WTC11 (cell line): ENCODE results near the gene UBASH3A. TPM values are rescaled to one million over a fixed set of nuclear protein-coding genes. Genes with fewer than 3 reads are reported as not detected.

Experiments
- ATAC-seq: fragments of 200-7000 bp; cut with Tn5 transposase; 2 replicates; pipeline ENCODE4 v1.10.0; 2021; ENCODE audit warnings: mild to moderate bottlenecking, moderate library complexity
- CTCF ChIA-PET: fragments of 300-600 bp; sonication (Branson Sonifier 250); formaldehyde crosslinking; loops from one replicate; lab custom pipeline; 2021; ENCODE audit warnings: antibody characterized with exemption; lab: Charles Lee
- POLR2A ChIA-PET: fragments of 350-600 bp; sonication (Branson Sonifier 250); formaldehyde crosslinking; loops from one replicate; lab custom pipeline; 2021; ENCODE audit warnings: antibody characterized with exemption; lab: Charles Lee
- DNase-seq: peaks from one replicate; pipeline ENCODE4 v3.0.0; 2021; ENCODE audit warnings: low spot score
- H3K27ac Mint-ChIP-seq: 2 replicates; pipeline ENCODE4 v1.8.0; 2021; ENCODE audit warnings: mixed read lengths
- H3K27me3 Mint-ChIP-seq: 2 replicates; pipeline ENCODE4 v1.8.0; 2021; ENCODE audit warnings: low read depth, mild to moderate bottlenecking, moderate library complexity, mixed read lengths
- H3K36me3 Mint-ChIP-seq: 2 replicates; pipeline ENCODE4 v1.8.0; 2021; ENCODE audit warnings: mixed read lengths
- H3K4me1 Mint-ChIP-seq: 2 replicates; pipeline ENCODE4 v1.8.0; 2022; ENCODE audit warnings: mixed read lengths
- H3K4me3 Mint-ChIP-seq: 2 replicates; pipeline ENCODE4 v1.8.0; 2021; ENCODE audit warnings: mild to moderate bottlenecking, moderate library complexity, mixed read lengths
- H3K9me3 Mint-ChIP-seq: 2 replicates; pipeline ENCODE4 v1.8.0; 2021; ENCODE audit warnings: mixed read lengths
- ATF2 ChIP-seq: sonication (generic); formaldehyde crosslinking; IDR thresholded peaks from 2 replicates; pipeline ENCODE4 v1.8.1; 2022; ENCODE audit warnings: low read depth, missing genetic modification reagents, borderline replicate concordance
- CREM ChIP-seq: sonication (generic); formaldehyde crosslinking; IDR thresholded peaks from 2 replicates; pipeline ENCODE4 v1.8.1; 2022; ENCODE audit warnings: mild to moderate bottlenecking, missing genetic modification reagents, moderate library complexity
- EMX1 ChIP-seq: fragments of 250-450 bp; sonication (Bioruptor Pico); IDR thresholded peaks from 2 replicates; pipeline ENCODE4 v1.8.0; 2021; ENCODE audit warnings: mild to moderate bottlenecking
- FOXJ3 ChIP-seq: sonication (generic); formaldehyde crosslinking; IDR thresholded peaks from 2 replicates; pipeline ENCODE4 v1.9.0; 2021; ENCODE audit warnings: missing genetic modification reagents, mild to moderate bottlenecking, borderline replicate concordance
- FOXP4 ChIP-seq: sonication (generic); formaldehyde crosslinking; IDR thresholded peaks from 2 replicates; pipeline ENCODE4 v1.8.0; 2022; ENCODE audit warnings: mild to moderate bottlenecking, missing genetic modification reagents
- GABPB1 ChIP-seq: sonication (generic); formaldehyde crosslinking; IDR thresholded peaks from 2 replicates; pipeline ENCODE4 v1.8.1; 2023; ENCODE audit warnings: mild to moderate bottlenecking, missing genetic modification reagents
- GTF2I ChIP-seq: fragments of 250-450 bp; sonication (Bioruptor Pico); conservative IDR thresholded peaks from 2 replicates; pipeline ENCODE4 v1.4.0; 2021; ENCODE audit warnings: mild to moderate bottlenecking
- JAZF1 ChIP-seq: fragments of 250-450 bp; sonication (Bioruptor Pico); IDR thresholded peaks from 2 replicates; pipeline ENCODE4 v1.9.0; 2021; ENCODE audit warnings: moderate library complexity, mild to moderate bottlenecking, inconsistent platforms
- NFYB ChIP-seq: sonication (generic); formaldehyde crosslinking; conservative IDR thresholded peaks from 2 replicates; pipeline ENCODE4 v1.8.0; 2022; ENCODE audit warnings: low read depth, missing genetic modification reagents
- PRRX2 ChIP-seq: fragments of 250-450 bp; sonication (Bioruptor Pico); IDR thresholded peaks from 2 replicates; pipeline ENCODE4 v1.8.0; 2021; ENCODE audit warnings: mild to moderate bottlenecking
- SP1 ChIP-seq: sonication (generic); formaldehyde crosslinking; conservative IDR thresholded peaks from 2 replicates; pipeline ENCODE4 v1.8.1; 2022; ENCODE audit warnings: missing genetic modification reagents
- TEAD1 ChIP-seq: sonication (generic); formaldehyde crosslinking; IDR thresholded peaks from 2 replicates; pipeline ENCODE4 v1.8.0; 2022; ENCODE audit warnings: mild to moderate bottlenecking, missing genetic modification reagents
- TEAD4 ChIP-seq: sonication (generic); formaldehyde crosslinking; IDR thresholded peaks from 2 replicates; pipeline ENCODE4 v1.8.0; 2022; ENCODE audit warnings: mild to moderate bottlenecking, missing genetic modification reagents
- ZNF232 ChIP-seq: sonication (generic); formaldehyde crosslinking; IDR thresholded peaks from 2 replicates; pipeline ENCODE4 v1.8.0; 2022; ENCODE audit warnings: mild to moderate bottlenecking, missing genetic modification reagents
- ZNF263 ChIP-seq: sonication (generic); formaldehyde crosslinking; IDR thresholded peaks from 2 replicates; pipeline ENCODE4 v1.8.1; 2022; ENCODE audit warnings: low read depth, mild to moderate bottlenecking, moderate library complexity, missing genetic modification reagents
- ZNF671 ChIP-seq: fragments of 250-450 bp; sonication (Bioruptor Pico); IDR thresholded peaks from 2 replicates; pipeline ENCODE4 v1.8.0; 2021; ENCODE audit warnings: mild to moderate bottlenecking
- total RNA-seq: library from RNA; stranded (reverse); gene quantifications from 3 replicates; pipeline ENCODE4 v1.2.3, GENCODE V29; 2021
- TF ChIP-seq, protein P1 (sequence below): sonication (generic); formaldehyde crosslinking; IDR thresholded peaks from 2 replicates; pipeline ENCODE4 v1.8.1; 2022; ENCODE audit warnings: low read depth, mild to moderate bottlenecking, moderate library complexity, missing genetic modification reagents, borderline replicate concordance
- TF ChIP-seq, protein P2 (sequence below): sonication (generic); formaldehyde crosslinking; IDR thresholded peaks from 2 replicates; pipeline ENCODE4 v1.8.1; 2023; ENCODE audit warnings: mild to moderate bottlenecking, moderate library complexity, missing genetic modification reagents

UBASH3A gene
- total RNA-seq, 1 experiment from 2014 or later, result not detected

GRCh38 chr21:42385619-42386018 lies 18.1 kb upstream of the UBASH3A start (continued):
- TF ChIP-seq, protein P1, sequence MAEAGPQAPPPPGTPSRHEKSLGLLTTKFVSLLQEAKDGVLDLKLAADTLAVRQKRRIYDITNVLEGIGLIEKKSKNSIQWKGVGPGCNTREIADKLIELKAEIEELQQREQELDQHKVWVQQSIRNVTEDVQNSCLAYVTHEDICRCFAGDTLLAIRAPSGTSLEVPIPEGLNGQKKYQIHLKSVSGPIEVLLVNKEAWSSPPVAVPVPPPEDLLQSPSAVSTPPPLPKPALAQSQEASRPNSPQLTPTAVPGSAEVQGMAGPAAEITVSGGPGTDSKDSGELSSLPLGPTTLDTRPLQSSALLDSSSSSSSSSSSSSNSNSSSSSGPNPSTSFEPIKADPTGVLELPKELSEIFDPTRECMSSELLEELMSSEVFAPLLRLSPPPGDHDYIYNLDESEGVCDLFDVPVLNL (CRISPR knock-in tag), result no peak
- TF ChIP-seq EMX1 (CRISPR knock-in tag) (no peak), TEAD1 (CRISPR knock-in tag) (no peak), SP1 (no peak), ZNF263 (CRISPR knock-in tag) (no peak), FOXJ3 (CRISPR knock-in tag) (no peak), GABPB1 (CRISPR knock-in tag) (no peak), NFYB (CRISPR knock-in tag) (no peak), ZNF232 (CRISPR knock-in tag) (no peak), PRRX2 (CRISPR knock-in tag) (no peak)
- TF ChIP-seq, protein P2, sequence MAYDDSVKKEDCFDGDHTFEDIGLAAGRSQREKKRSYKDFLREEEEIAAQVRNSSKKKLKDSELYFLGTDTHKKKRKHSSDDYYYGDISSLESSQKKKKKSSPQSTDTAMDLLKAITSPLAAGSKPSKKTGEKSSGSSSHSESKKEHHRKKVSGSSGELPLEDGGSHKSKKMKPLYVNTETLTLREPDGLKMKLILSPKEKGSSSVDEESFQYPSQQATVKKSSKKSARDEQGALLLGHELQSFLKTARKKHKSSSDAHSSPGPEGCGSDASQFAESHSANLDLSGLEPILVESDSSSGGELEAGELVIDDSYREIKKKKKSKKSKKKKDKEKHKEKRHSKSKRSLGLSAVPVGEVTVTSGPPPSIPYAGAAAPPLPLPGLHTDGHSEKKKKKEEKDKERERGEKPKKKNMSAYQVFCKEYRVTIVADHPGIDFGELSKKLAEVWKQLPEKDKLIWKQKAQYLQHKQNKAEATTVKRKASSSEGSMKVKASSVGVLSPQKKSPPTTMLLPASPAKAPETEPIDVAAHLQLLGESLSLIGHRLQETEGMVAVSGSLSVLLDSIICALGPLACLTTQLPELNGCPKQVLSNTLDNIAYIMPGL (CRISPR knock-in tag), result no peak
- TF ChIP-seq, all 79 proteins: peak for 0

GRCh38 chr21:42386034-42386591 lies 17.6 kb upstream of the UBASH3A start:
- peaks cover 18% of the 10 kb centered on the region for H3K9me3 Mint-ChIP-seq
- POLR2A ChIA-PET, result no interaction called here
- ATAC-seq (no peak), DNase-seq (no peak)
- CTCF ChIA-PET, result no interaction called here
- peaks cover 5% of the 10 kb centered on the region; the same call in 1 of the 2 replicates for H3K36me3 Mint-ChIP-seq
- H3K4me3 Mint-ChIP-seq, result no peak overlapping the region
- no peak overlapping the region for H3K27ac Mint-ChIP-seq
- H3K27me3 Mint-ChIP-seq, result peaks cover 3% of the 10 kb centered on the region
- H3K4me1 Mint-ChIP-seq, result peaks cover 31% of the 10 kb centered on the region
- TF ChIP-seq CREM (CRISPR knock-in tag), result no peak
- TF ChIP-seq TEAD4 (CRISPR knock-in tag), result no peak
- TF ChIP-seq GTF2I (CRISPR knock-in tag), result no peak
- no peak for TF ChIP-seq SP1
- peak; percentile 93 for TF ChIP-seq GABPB1 (CRISPR knock-in tag)

- H3K4me1 Mint-ChIP-seq, result peaks cover 31% of the 10 kb centered on the region
- TF ChIP-seq ATF2 (CRISPR knock-in tag) (no peak), TEAD1 (CRISPR knock-in tag) (no peak), JAZF1 (no peak)
- TF ChIP-seq, all 79 proteins: peak for 0
- Mint-ChIP-seq H3K9me3 (peaks cover 10% of the 10 kb centered on the region), H3K27me3 (peaks cover 8% of the 10 kb centered on the region; the same call in 1 of the 2 replicates), H3K4me3 (no peak overlapping the region), H3K36me3 (no peaks in the 10 kb centered on the region; the same call in 1 of the 2 replicates), H3K27ac (no peak overlapping the region)
- POLR2A ChIA-PET, result interaction anchor here (0.6 kb wide), 2 partner anchors 10 to 18 kb away, joined by 3 to 5 read pairs; no protein-coding TSS in a partner anchor
- CTCF ChIA-PET, result interaction anchor here (0.6 to 2.9 kb wide), 4 partner anchors 24 to 641 kb away, joined by 3 to 20 read pairs (median 4); no protein-coding TSS in a partner anchor
- ATAC-seq (no peak), DNase-seq (no peak)
These were observed 16.5 kb upstream of the UBASH3A start for GRCh38 chr21:42387164-42387563.

DNA sequence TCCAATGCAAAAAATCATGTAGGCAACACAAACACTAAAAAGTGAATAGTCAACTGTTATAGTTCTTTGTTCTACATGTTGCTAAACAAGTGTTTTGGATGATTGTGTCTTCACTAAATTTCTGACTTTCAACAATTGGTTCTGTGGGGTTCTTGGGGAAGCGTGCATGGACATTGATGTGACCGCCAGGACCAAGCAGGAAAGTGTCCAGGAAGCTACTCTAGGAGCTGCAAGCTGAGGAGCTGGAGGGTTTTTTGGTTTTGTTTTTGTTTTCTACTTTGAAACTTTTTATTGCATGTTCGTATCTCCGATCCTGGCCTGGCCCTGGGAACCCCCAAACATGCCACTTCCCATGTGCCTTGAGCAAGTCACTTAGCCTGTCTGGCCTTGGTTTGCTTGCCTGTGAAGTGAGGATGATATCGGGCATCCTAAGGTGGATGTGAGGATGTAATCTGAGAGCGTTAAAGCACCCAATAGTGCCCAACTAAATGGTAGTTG lies 15.8 kb upstream of the UBASH3A start:
- no peak for ATAC-seq
- Mint-ChIP-seq H3K27ac (no peak overlapping the region), H3K4me1 (peaks cover 31% of the 10 kb centered on the region), H3K9me3 (0 out of 2 replicates have a peak, but pooled peaks cover 5% of the 10 kb centered on the region), H3K36me3 (no peaks in the 10 kb centered on the region; the same call in 1 of the 2 replicates), H3K4me3 (no peak overlapping the region), H3K27me3 (peaks cover 8% of the 10 kb centered on the region; the same call in 1 of the 2 replicates)
- ChIA-PET CTCF (interaction anchor here (0.6 to 2.9 kb wide), 5 partner anchors 23 to 642 kb away, joined by 3 to 20 read pairs (median 4); no protein-coding TSS in a partner anchor), POLR2A (interaction anchor here (0.6 kb wide), 2 partner anchors 10 to 18 kb away, joined by 3 to 5 read pairs; no protein-coding TSS in a partner anchor)
- no peak for DNase-seq
- TF ChIP-seq ZNF232 (CRISPR knock-in tag) (no peak), FOXP4 (CRISPR knock-in tag) (no peak), SP1 (no peak), ZNF671 (no peak)
- TF ChIP-seq, protein P1 (CRISPR knock-in tag), result no peak
